SJSA1 (cell line): ENCODE results near the gene DHX35. TPM values are rescaled to one million over a fixed set of nuclear protein-coding genes. Genes with fewer than 3 reads are reported as not detected.

Experiments
- DNase-seq, 2 experiments: peaks; one replicate each; pipeline ENCODE4 v3.0.0-alpha.2; 2015 to 2020; ENCODE audit warnings: low spot score in 2 of 2, low read depth in 1 of 2
- H3K27ac ChIP-seq: fragments of 250-450 bp; sonication (Bioruptor Pico); 2 replicates; pipeline ENCODE4 v1.5.1; 2020; ENCODE audit warnings: mild to moderate bottlenecking, moderate library complexity
- H3K27me3 ChIP-seq: fragments of 250-450 bp; sonication (Bioruptor Pico); replicated peaks from 2 replicates; pipeline ENCODE4 v1.5.1; 2020; ENCODE audit warnings: mild to moderate bottlenecking, moderate library complexity
- H3K36me3 ChIP-seq: fragments of 250-450 bp; sonication (Bioruptor Pico); 2 replicates; pipeline ENCODE4 v1.5.1; 2020; ENCODE audit warnings: mild to moderate bottlenecking
- H3K4me1 ChIP-seq: fragments of 250-450 bp; sonication (Bioruptor Pico); replicated peaks from 2 replicates; pipeline ENCODE4 v1.6.1; 2021; ENCODE audit warnings: mild to moderate bottlenecking
- H3K4me3 ChIP-seq: fragments of 250-450 bp; sonication (Bioruptor Pico); 2 replicates; pipeline ENCODE4 v1.5.1; 2020; ENCODE audit warnings: mild to moderate bottlenecking
- H3K9me3 ChIP-seq: fragments of 250-450 bp; sonication (Bioruptor Pico); replicated peaks from 2 replicates; pipeline ENCODE4 v1.5.1; 2020; ENCODE audit warnings: mild to moderate bottlenecking
- total RNA-seq: library from RNA; depleted of rRNA; stranded (reverse); fragments of >200 nt; shearing (Covaris generic); gene quantifications from 2 replicates; pipeline ENCODE4 v1.2.3, GENCODE V29; 2014; rRNA removed

Gene DHX35
- total RNA-seq, 1 experiment from 2014 or later, result 18.7 TPM

GRCh38 chr20:39081255-39081654 lies 119.1 kb downstream of the DHX35 start:
- no peak overlapping the region for H3K27ac ChIP-seq
- H3K36me3 ChIP-seq, result no peaks in the 10 kb centered on the region
- H3K27me3 ChIP-seq, result peaks cover 3% of the 10 kb centered on the region; the same call in 1 of the 2 replicates
- H3K4me1 ChIP-seq, result no peaks in the 10 kb centered on the region
- no peak overlapping the region for H3K4me3 ChIP-seq
- DNase-seq, result peak; percentile 34 to 68
- H3K9me3 ChIP-seq, result no peaks in the 10 kb centered on the region

DNA sequence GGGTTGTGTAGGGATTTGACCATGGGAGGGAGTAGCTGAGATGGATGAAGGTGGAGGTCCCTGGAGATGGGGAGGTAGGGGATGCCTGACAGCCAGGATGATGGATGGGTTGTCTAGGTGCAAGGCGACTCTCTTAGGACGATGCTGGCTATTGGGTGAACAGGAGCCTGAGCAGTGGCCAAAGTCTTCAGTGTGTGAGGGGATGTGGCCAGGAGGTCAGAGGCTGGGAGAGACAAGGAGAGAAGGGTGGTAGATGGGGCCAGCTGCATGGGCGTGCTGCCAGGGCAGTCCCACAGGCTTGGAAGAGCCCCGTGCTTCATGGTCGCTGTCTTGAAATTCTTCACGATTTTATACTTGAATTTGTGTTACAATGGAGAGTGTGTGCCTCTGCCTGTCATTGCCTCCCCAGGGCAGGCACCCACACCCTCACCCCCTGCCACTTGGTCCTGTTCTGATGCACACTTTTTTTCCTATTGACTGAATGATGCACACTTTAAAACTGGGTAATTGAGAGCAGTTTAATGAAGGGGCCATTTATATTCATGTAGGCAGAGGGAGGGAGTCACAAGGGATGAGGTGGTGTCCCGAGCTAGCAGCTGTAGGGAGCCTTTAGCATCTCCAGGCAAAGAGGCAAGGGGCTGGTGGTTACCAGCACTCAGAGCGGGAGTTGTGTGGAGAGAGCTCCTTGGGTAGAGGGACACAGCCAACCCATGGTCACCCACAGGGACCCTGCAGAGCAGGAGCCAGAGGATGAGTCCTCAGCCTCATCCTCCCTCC lies 120.7 kb downstream of the DHX35 start:
- Histone ChIP-seq H3K4me3 (no peak overlapping the region), H3K4me1 (no peaks in the 10 kb centered on the region), H3K27me3 (peaks cover 3% of the 10 kb centered on the region; the same call in 1 of the 2 replicates), H3K27ac (no peak overlapping the region), H3K36me3 (no peaks in the 10 kb centered on the region), H3K9me3 (no peaks in the 10 kb centered on the region)
- DNase-seq, result no peak

DNA sequence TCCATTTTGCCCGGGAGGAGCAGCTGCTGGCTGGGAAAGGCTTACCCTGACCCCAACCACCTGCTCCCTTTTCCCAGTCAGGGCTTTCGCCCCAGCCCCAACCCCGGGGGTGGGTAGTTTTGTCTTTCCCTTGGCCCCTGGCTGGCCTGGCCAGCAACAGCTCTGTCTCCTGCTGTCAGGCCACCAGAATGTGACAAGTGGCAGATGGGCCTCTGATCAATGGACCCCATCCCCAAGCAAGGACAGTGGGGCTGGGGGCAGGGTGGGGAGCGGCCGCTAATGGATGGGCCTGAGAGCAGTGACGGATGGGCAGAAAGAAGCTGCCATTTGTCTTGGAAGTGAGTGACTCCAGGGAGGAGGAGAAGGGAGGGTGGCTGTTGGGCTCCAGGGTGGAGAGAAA lies 121.6 kb downstream of the DHX35 start:
- Histone ChIP-seq H3K27ac (no peak overlapping the region), H3K27me3 (peaks cover 3% of the 10 kb centered on the region; the same call in 1 of the 2 replicates), H3K4me1 (no peaks in the 10 kb centered on the region), H3K4me3 (no peak overlapping the region), H3K9me3 (no peaks in the 10 kb centered on the region), H3K36me3 (no peaks in the 10 kb centered on the region)
- no peak for DNase-seq

DNA sequence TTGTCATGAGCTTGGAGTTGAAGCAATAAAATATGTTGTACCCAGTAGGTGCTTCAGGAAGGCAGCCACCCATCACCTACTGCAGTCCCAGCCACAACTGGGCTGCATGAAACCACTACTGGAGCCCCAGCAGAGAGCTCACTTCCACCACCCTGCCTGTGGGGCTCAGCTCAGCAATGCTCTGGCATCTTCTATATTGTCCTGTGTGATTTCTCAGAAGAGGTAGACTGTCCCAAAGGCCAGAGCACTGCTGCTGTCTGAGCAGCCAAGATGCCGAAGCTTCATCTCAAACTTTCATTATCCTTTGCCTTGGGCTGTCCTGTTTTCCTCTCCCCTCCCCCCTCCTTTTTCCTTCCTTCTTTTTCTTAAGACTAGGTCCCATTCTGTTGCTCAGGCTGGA lies 126.9 kb downstream of the DHX35 start:
- Histone ChIP-seq H3K36me3 (no peaks in the 10 kb centered on the region), H3K27me3 (peaks cover 3% of the 10 kb centered on the region; the same call in 1 of the 2 replicates), H3K4me3 (no peak overlapping the region), H3K4me1 (no peaks in the 10 kb centered on the region), H3K9me3 (no peaks in the 10 kb centered on the region), H3K27ac (no peak overlapping the region)
- DNase-seq, result no peak

Other genes starting within 250 kb of the DHX35 start
- not detected in 2 replicates for gene SLC32A1, start 237.9 kb upstream of the DHX35 start, total RNA-seq
- 6.9 and 9.7 TPM in 2 replicates for gene ACTR5, start 213.9 kb upstream of the DHX35 start, total RNA-seq
- 0.03 TPM in 1 of 2 replicates, not detected in the other for gene PPP1R16B, start 156.6 kb upstream of the DHX35 start, total RNA-seq
- gene FAM83D, start 35.9 kb upstream of the DHX35 start, total RNA-seq, result 71.4 and 85.6 TPM in 2 replicates